ENCODE measurements around the gene FAM43B.
A peak's percentile ranks its signal among the peaks of the same experiment; 100 is the strongest.

Gene FAM43B

DNA sequence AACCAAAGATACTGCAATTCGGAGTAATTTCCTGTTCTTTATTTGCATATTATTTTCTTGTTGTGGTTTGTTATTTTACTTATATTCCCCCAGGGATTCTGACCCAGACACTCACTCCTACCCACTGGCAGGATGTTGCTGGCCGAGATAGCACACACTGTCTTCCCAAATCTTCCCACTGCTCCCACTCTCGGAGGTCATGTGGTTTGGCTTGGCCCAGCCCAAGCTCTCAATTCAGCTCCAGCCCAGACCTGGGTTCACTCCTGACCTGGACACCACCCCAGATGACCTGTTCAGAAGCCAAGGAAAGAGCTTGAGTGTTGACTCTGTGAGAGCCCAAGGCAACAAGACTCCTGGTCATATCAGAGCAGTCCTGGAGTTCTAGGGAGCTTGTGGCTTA, 1.2 kb upstream of the FAM43B start:
- no peak for DNase-seq (ENCODE audit: low spot score)

DNA sequence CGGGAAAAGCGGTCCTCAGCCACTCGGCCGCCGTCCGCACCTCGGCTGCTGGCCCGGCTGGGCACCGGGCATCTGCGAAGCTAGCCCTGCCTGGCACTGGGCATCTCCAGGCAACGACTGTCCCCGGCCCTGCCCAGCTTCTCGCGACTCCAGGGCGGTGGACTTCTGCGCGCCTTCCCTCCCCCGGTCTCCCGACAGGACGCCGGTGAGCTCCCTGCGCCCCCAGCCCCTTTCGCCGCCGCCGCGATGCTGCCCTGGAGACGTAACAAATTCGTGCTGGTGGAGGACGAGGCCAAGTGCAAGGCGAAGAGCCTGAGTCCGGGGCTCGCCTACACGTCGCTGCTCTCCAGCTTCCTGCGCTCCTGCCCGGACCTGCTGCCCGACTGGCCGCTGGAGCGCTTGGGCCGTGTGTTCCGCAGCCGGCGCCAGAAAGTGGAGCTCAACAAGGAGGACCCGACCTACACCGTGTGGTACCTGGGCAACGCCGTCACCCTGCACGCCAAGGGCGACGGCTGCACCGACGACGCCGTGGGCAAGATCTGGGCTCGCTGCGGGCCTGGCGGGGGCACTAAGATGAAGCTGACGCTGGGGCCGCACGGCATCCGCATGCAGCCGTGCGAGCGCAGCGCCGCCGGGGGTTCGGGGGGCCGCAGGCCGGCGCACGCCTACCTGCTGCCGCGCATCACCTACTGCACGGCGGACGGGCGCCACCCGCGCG, 514 bp downstream of the FAM43B start:
- no peak for DNase-seq (ENCODE audit: low spot score)

DNA sequence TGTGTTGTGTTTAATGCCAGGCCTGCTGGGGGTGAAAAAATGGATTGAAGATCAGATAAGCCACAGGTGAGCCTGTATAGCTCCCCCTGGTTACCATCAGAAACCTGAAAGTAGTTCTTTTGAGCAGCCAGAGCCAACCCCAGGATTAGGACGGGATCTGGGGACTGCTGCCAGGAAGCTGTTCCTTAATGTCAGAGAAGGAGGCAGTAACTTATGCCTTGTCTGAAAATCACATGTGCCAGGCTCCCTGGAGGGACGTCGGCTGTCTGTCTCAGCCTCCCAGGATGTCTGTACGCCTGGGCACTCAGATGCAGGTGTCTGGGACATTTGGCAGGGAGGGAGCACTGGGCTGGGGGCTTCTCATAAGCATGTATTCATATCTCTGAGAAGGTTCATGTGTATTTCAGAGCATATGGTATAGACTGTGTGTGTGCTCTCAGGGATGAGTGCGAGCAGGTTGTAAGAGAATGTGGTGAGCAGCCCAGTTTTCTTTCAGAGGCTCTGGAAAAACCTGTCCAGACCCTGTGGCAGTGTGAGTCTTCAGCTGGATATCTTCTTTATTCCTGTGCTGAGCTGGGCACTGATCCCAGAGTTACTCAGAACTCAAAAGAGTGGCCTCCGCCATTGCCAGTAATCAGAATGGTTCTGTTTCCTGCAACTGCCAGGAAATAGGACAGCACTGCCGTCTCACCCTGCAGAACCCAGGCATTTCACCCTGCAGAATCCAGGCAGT, 2.8 kb downstream of the FAM43B start:
- no peak for DNase-seq (ENCODE audit: low spot score)

DNA sequence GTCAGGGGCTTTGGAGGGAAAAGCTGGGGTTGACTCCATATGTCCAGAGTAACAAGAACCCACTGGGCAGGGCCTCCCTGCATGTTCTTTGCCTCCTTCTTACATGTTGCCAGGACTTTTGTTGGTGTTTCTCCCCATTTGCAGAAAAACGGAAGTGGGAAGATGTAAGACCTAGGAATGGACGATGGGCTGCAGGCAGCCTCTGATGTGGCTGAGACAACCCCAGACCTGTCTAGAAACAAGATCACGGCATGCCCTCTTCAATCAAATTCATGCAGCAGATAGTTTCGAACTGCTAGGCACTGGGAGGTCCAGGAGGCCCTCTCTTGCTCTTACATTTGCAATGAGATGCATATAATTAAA, 3.4 kb downstream of the FAM43B start:
- no peak for DNase-seq (ENCODE audit: low spot score)

DNA sequence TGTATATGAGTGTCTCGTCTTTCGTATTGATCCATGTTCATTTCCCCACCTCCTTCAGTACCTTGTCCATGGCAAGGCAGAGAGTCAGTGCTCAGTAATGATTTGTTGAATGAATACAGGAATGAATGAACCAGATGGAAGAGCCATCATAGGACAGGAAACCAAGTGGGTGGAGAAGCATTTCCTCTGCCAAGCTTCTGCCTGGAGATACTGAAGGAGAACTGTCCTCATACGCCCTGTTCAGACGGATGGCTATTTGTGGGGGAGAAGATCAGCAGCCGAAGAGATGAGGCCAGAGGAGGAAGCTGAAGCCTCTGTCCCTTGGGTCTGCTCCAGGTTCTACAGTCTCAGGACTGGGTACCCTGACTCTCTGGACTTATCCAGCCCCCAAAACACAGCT, 5.8 kb downstream of the FAM43B start:
- no peak for DNase-seq (ENCODE audit: low spot score)

DNA sequence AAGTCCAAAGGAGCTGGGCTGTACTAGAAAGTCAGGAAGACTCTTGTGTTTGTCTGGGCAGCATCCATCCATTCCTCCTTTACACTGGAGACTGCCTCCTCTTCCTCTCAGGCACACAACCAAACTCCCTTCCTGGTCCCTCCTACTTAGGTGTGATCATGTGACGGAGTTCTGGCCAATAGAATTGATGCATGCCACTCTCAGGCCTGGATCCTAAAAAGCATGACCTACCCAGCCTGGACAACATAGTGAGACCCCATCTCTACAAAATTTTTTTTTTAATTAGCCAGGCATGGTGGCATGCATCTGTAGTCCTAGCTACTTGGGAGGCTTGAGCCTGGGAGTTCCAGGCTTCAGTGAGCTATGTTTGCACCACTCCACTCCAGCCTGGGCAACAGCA, 8.6 kb downstream of the FAM43B start:
- DNase-seq (ENCODE audit: low spot score): no peak

DNA sequence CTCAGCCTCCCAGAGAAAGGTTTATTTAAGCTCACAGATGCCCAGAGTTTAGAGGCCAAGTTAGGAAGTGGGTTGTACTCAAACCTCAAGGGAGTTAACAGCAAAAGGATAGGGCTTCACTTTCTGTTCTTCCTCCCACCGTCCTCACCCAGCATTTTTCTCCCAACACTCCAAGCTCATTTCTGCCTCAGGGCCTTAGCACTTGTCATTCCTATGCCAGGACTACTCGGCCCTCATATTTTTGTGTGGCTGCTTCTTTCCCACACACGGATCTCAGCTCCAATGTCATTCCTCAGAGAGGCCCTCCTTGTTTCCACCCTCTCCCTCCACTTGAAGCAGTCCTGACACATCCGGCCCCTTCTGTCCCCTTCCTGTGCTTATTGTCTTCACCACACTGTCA, 12.9 kb downstream of the FAM43B start:
- no peak for DNase-seq (ENCODE audit: low spot score)

DNA sequence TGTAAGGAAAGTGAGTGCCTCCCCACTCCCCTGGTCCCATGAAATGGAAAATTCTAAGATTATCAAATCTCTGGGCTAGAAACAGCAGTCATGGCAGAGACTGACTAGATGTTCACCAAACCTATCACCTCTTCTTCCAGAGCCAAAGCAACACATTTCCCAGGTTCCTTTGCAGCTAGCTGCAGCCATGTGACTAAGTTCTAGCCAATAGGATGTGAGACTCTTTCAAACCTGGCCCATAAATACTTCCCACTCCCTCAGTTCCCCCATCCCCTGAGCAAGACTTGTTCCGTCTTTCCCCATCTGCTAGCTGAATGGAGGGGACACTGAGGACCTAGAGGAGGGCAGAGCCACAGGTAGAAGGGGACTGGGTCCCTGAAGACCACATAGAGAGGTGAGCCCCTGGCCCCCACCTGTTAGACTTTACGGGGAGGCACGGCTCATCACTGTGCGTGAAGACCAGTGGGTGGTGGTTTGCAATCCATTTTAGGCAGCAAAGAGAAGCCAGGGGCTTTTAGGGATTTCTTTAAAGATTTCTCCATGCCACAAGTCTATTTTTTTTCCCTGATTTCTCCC, 17.2 kb downstream of the FAM43B start:
- DNase-seq (ENCODE audit: low spot score): no peak

DNA sequence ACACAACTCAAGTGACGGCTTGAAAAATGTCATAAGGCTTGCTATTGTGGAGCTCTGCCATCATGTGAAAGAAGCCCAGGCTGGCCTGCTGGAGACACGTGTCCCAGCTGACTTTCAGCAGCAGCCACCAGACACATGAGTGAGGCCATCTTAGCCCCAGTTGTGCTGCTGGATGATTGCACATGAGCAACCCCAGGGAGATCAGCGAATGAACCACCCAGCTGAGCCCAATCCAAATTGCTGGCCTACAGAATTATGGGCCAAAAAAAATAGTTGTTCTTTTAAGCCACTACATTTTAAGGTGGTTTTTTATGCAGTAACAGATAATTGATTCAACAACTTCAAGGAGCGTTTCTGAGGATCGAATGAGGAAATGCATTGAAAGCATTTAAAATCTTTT, 19.1 kb downstream of the FAM43B start:
- DNase-seq (ENCODE audit: low spot score): no peak

DNA sequence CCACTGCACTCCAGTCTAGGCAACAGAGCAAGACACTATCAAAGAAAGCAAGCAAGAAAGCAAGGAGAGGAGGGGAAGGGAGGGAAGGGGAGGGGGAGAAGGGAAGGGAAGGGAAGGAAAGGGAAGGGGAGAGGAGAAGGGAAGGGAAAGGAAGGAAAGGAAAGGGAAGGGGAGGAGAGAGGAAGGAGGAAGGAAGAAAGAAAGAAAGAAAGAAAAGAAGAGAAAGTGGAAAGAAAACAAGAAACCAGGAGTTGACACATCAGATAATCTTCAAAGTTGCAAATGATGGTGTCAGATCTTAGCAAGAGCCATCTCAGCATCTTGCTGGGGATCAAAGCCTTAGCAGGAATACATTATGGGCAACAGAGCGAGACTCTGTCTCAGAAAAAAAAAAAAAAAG, 21.6 kb downstream of the FAM43B start:
- no peak for DNase-seq (ENCODE audit: low spot score)

DNA sequence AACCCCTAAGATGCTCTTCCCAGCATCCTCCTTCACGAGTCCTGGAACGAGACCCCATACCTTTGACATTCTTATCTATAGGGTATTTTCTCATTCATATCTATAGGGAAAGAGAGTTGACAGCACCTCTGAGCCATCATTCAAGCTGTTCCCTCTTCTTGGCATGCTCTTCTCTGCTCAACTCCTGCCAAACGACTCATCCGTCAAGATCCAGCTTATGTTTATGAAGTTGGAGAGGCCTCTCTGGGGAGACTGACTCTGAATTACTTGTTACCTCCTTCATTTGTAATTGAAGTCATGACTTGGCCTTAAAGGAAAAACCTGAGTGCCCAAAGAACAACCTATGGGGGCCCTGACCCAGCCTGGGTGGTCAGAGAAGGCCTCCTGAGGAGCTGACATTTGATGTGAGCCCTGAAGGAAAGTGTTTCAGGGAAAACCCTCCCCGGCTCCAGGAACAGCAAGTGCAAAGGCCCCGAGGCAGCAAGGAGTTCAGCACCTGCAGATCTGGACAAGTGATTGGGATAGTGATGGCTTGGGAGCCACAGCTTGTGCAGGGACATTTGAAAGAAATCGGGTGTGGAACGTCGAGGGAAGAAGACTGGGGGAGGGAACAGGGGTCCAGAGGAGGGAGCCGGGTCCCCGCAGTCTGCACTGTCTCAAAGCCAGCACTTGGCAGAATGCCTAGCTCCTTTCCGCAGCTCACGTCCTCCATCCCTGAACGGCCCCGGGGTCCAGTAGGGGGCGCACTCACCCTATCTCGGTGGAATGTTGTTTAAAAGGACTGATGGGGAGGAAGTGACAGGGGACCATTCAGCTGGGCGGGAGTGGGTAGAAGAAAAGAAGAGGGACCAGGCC, 22.5 kb downstream of the FAM43B start:
- DNase-seq (ENCODE audit: low spot score): peak; percentile 40

DNA sequence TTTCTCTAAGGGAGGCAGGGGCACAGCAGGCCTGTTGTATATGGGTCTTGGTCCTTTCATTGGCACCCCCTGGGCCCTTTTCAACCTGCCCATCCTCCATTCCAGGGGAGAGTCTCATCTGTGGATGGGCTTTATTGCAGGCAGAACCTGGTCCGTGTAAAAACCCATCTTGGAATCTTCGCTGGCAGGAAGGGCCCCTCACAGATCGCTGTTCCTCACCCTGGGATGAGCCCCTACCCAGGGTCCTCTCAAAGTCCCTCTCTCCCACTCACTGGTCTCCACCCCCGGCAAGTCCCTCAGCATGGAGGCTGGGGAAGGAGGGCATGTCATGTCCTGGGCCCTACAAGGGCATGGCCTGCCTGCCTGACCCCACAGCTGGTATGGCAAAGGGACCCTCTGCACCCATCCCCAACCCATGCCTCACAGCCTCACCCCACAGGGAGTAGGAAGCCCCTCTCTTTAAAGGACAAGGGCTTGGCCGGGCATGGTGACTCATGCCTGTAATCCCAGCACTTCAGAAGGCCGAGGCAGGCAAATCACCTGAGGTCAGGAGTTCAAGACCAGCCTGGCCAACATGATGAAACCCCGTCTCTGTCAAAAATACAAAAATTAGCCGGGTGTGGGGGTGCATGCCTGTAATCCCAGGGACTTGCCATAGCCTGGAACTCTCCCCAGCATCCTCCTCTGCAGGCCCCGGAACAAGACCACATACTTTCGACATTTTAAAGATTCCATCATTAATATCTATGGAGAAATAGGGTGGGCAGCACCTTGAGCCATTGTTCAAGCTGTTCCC, 23.4 kb downstream of the FAM43B start:
- DNase-seq (ENCODE audit: low spot score): no peak

DNA sequence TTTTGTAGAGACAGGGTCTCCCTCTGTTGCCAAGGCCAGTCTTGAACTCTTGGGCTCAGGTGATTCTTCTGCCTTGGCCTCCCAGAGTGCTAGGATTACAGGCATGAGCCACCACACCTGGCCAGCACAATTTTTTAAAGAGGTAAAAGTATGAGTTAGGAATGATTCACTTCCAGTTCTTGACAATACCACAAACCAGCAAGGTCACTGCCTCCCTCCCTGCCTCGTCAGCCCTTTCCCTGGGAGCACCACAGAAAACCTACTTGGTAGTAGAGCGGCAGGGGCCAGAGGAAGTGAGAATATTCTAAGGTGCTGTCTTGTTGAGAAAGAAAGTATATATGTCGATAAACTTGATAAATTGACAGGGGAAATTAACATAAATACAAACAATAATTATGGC, 25.7 kb downstream of the FAM43B start:
- DNase-seq (ENCODE audit: low spot score): no peak

DNA sequence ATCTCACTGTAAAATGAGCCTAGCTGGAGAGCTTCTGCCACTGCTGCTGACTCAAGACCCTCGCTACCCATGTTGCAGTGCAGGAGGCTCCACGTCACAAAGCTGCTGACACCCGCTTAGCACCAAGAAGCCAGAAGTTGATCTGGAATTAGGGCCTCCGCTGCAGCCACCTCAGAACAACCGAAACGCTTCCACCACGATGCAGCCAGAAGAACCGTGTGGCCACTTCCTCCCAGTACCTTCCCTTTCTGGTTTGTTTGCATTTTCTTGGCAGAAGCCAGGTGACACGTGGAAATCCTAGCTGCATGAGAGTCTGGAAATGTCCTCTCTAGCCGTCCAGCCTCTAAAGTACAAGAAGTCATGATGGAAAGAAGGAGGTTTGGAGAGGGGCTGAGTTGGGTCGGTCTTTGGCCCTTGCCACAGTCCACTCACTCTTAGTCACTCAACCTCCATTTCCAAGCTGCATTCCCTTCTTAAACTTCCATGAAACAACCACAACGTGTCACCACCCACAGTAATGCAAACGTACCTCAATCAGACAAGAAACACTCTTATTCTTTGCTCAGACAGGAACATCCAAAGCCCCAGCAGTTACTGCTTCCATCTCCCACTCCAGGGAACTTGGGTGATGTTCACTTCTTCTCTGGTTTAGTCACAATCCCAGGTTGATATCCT, 26.5 kb downstream of the FAM43B start:
- DNase-seq (ENCODE audit: low spot score): no peak

DNA sequence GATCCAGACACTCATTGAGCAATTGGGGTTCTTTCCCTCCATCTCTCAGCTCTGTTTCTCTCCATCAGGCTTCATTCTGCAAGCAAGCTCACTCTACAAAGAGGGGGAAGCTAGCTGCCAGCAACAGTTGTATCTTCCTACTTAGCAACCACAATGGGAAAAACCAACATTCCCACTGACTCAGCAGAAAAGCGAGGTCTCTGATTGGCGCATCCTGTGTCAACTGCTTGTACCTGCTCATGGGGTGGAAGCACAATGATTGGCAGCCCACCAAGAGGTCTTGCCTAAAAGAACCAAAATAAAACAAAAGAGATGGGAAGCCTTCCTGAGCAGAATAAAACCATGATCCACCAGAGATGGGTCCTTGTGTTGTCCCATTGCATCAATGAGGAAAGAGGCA, 32.5 kb downstream of the FAM43B start:
- no peak for DNase-seq (ENCODE audit: low spot score)

DNA sequence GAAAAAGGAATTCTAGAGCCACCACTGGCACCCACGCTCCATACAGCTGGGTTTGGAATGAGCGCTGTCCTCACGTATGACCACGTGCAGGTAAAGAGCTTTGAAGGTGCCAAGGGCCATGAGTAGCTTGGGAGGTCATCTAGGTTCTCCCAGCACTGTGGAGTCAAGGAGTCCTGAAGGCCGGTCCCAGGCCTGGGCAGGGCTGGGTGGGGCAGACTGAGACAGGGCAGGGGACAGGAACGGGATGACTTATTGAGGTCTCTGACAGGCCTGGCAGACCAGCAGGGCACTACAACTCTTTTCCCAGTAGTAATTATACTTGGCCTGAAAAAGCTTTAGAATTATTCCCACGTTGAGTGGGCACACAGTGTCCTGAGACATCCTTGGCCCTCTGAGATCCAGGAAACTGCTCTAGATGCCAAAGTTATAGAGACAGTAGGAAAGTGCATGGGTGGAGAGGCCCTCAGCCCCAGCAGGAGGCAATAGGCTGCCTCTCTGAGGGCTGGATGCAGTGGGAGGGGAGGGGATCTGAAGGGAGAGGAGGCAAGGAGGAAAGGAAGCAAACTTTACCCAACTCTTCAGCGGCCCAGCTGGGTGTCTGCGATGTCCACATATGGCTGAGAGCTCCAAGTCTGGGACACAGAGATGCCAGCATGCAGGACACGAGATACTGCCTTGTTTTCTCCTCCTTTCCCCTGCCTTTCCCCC, 34.7 kb downstream of the FAM43B start:
- no peak for DNase-seq (ENCODE audit: low spot score)

DNA sequence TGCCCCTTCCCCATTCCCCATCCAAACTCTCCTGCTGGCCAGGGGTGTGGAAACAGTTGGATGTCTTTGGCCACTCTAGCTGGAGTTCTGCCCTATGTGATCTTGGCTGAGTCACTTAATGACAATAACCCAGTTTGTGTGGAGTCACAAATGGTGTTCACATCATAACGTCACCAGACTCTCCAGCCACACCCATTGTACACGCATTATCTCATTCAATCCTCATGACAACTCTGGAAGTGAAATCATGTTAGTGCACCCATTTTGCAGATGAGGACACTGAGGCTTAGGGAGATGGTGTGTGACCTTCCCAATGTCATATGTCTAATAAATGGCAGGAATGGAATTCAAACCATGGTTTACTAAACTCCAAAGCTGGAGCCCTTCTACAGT, 35.3 kb downstream of the FAM43B start:
- DNase-seq (ENCODE audit: low spot score): no peak

DNA sequence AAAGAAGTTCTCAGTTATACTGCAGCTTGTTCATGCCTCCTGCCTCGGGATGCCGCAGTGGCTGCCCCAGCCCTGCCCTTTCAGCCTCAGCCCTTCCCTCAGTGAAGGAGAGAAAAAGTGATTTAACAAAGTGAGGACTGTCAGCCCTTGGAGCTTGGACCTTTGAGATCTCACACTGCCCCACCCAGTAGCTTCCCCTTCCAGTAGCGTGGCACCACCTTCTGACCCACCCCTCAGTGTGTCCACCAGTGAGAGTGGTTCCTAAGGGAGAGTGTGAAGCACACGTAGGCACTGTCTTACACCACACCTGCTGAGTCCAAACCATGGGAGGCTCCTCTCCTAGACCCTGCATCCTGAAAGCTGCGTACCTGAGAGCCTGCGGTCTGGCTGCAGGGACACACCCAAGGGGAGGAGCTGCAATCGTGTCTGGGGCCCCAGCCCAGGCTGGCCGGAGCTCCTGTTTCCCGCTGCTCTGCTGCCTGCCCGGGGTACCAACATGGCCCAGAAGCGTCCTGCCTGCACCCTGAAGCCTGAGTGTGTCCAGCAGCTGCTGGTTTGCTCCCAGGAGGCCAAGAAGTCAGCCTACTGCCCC, 36.4 kb downstream of the FAM43B start, which contains the start of gene CDA:
CDA (plus strand) TSS at position 464 of the 592 bp plus-strand sequence; CDS start at position 497, 33 bp downstream.
- DNase-seq (ENCODE audit: low spot score): no peak
